GM18499 (cell line): Measurements from ENCODE around the gene TBC1D22A.
"Not testable (repeated sequence)": the region's sequence is repeated elsewhere in the genome, so short reads cannot be mapped to it uniquely, and the experiment has no call there.

Source experiments
- ATAC-seq: cut with Tn5 transposase; IDR thresholded peaks from one replicate; pipeline ENCODE4 v1.9.1; 2021; ENCODE audit warnings: moderate number of reproducible peaks; ENCODE audit not compliant: insufficient read depth, unreplicated experiment

Gene TBC1D22A

GRCh38 chr22:47100019-47100418 is 337.6 kb downstream of the TBC1D22A start:
- no peak for ATAC-seq

- ATAC-seq: no peak
These were observed 338.3 kb downstream of the TBC1D22A start for GRCh38 chr22:47100646-47101200.

- no peak for ATAC-seq
These were observed 339.0 kb downstream of the TBC1D22A start for GRCh38 chr22:47101321-47101885.

GRCh38 chr22:47102081-47102480 is 339.6 kb downstream of the TBC1D22A start:
- no peak for ATAC-seq

- ATAC-seq: no peak
These were observed 340.2 kb downstream of the TBC1D22A start for GRCh38 chr22:47102648-47103047.

- no peak for ATAC-seq
These were observed 342.6 kb downstream of the TBC1D22A start for GRCh38 chr22:47105085-47105484.

- no peak for ATAC-seq
These were observed 344.4 kb downstream of the TBC1D22A start for GRCh38 chr22:47106806-47107205.

GRCh38 chr22:47107431-47107830 is 345.0 kb downstream of the TBC1D22A start:
- ATAC-seq: no peak

GRCh38 chr22:47110817-47111443 is 348.5 kb downstream of the TBC1D22A start:
- ATAC-seq: no peak

- ATAC-seq: no peak
These were observed 349.5 kb downstream of the TBC1D22A start for GRCh38 chr22:47111626-47112581.

- no peak for ATAC-seq
These were observed 350.1 kb downstream of the TBC1D22A start for GRCh38 chr22:47112582-47112965.

- no peak for ATAC-seq
These were observed 350.8 kb downstream of the TBC1D22A start for GRCh38 chr22:47112994-47113852.

- no peak for ATAC-seq
These were observed 351.5 kb downstream of the TBC1D22A start for GRCh38 chr22:47113853-47114415.

- ATAC-seq: no peak
These were observed 352.5 kb downstream of the TBC1D22A start for GRCh38 chr22:47114813-47115517.

- ATAC-seq: no peak
These were observed 353.1 kb downstream of the TBC1D22A start for GRCh38 chr22:47115518-47115890.

- no peak for ATAC-seq
These were observed 353.5 kb downstream of the TBC1D22A start for GRCh38 chr22:47115921-47116320.

- no peak for ATAC-seq
These were observed 354.2 kb downstream of the TBC1D22A start for GRCh38 chr22:47116426-47117341.

- ATAC-seq: not testable (repeated sequence)
These were observed 355.0 kb downstream of the TBC1D22A start for GRCh38 chr22:47117442-47117841.
